ENCODE data around the gene KCTD8. TPM values are rescaled to one million over a fixed set of nuclear protein-coding genes. Genes with fewer than 3 reads are reported as not detected.

The KCTD8 gene
- total RNA-seq, 1 experiment from 2014 or later = not detected

- Histone ChIP-seq H3K4me3 (no peak overlapping the region), H3K27me3 (ENCODE audit: insufficient read depth, low read depth) (no peaks in the 10 kb centered on the region), H3K4me2 (no peak overlapping the region), H4K20me1 (ENCODE audit: insufficient read depth) (no peaks in the 10 kb centered on the region), H3K79me2 (ENCODE audit: low read depth) (no peaks in the 10 kb centered on the region), H3K9me2 (ENCODE audit: insufficient read depth) (no peaks in the 10 kb centered on the region), H3K27ac (no peak overlapping the region), H3K36me3 (ENCODE audit: low read depth) (no peaks in the 10 kb centered on the region), H3K9me3 (ENCODE audit: insufficient read depth, low read depth) (no peaks in the 10 kb centered on the region), H3K4me1 (replicated peaks; ENCODE audit: insufficient read depth) (no peaks in the 10 kb centered on the region), H3F3A (ENCODE audit: insufficient read depth, low read depth) (no peaks in the 10 kb centered on the region), H2AFZ (no peak overlapping the region)
- CTCF ChIA-PET = no interaction called here
- TF ChIP-seq CTCF (conservative IDR thresholded peaks at IDR 0.05) = no peak
- no peak for TF ChIP-seq EZH2 (IDR thresholded peaks at IDR 0.05; ENCODE audit: low read depth)
- no peak for DNase-seq
- BruUV-seq (replicated peaks) = no TSS peak
- POLR2A ChIA-PET (ENCODE audit: unreplicated experiment) = no interaction called here
- intact Hi-C loops (cut with micrococcal nuclease; ENCODE audit: unreplicated experiment) = no loop called here
Observed at GRCh38 chr4:44319129-44319528, 129.5 kb downstream of the KCTD8 start.

GRCh38 chr4:44313702-44314101 lies 134.9 kb downstream of the KCTD8 start:
- intact Hi-C loops (cut with micrococcal nuclease; ENCODE audit: unreplicated experiment) = no loop called here
- no peaks in the 10 kb centered on the region for H3K79me2 ChIP-seq (ENCODE audit: low read depth)
- H3K9me3 ChIP-seq (ENCODE audit: insufficient read depth, low read depth) = no peaks in the 10 kb centered on the region
- H3K4me3 ChIP-seq = no peak overlapping the region
- BruUV-seq (replicated peaks) = no TSS peak
- no peaks in the 10 kb centered on the region for H3K9me2 ChIP-seq (ENCODE audit: insufficient read depth)
- no peaks in the 10 kb centered on the region for H3K36me3 ChIP-seq (ENCODE audit: low read depth)
- H4K20me1 ChIP-seq (ENCODE audit: insufficient read depth) = no peaks in the 10 kb centered on the region
- H2AFZ ChIP-seq = no peak overlapping the region
- no peak for DNase-seq
- no peak overlapping the region for H3K4me2 ChIP-seq
- H3F3A ChIP-seq (ENCODE audit: insufficient read depth, low read depth) = no peaks in the 10 kb centered on the region
- H3K4me1 ChIP-seq (replicated peaks; ENCODE audit: insufficient read depth) = no peaks in the 10 kb centered on the region
- no peak for TF ChIP-seq EZH2 (IDR thresholded peaks at IDR 0.05; ENCODE audit: low read depth)
- H3K27ac ChIP-seq = no peak overlapping the region
- CTCF ChIA-PET = no interaction called here
- POLR2A ChIA-PET (ENCODE audit: unreplicated experiment) = no interaction called here
- H3K27me3 ChIP-seq (ENCODE audit: insufficient read depth, low read depth) = no peaks in the 10 kb centered on the region

GRCh38 chr4:44287505-44287904 lies 161.1 kb downstream of the KCTD8 start:
- Histone ChIP-seq H3K27ac (no peak overlapping the region), H3K4me1 (replicated peaks; ENCODE audit: insufficient read depth) (no peaks in the 10 kb centered on the region), H3K4me3 (no peak overlapping the region), H3K9me2 (ENCODE audit: insufficient read depth) (no peaks in the 10 kb centered on the region; the same call in 1 of the 2 replicates), H3K27me3 (ENCODE audit: insufficient read depth, low read depth) (no peaks in the 10 kb centered on the region), H3F3A (ENCODE audit: insufficient read depth, low read depth) (no peaks in the 10 kb centered on the region), H3K9me3 (ENCODE audit: insufficient read depth, low read depth) (no peaks in the 10 kb centered on the region), H4K20me1 (ENCODE audit: insufficient read depth) (no peaks in the 10 kb centered on the region), H2AFZ (no peak overlapping the region), H3K4me2 (no peak overlapping the region), H3K79me2 (ENCODE audit: low read depth) (no peaks in the 10 kb centered on the region), H3K36me3 (ENCODE audit: low read depth) (no peaks in the 10 kb centered on the region)
- BruUV-seq (replicated peaks) = no TSS peak
- intact Hi-C loops (cut with micrococcal nuclease; ENCODE audit: unreplicated experiment) = no loop called here
- TF ChIP-seq EZH2 (IDR thresholded peaks at IDR 0.05; ENCODE audit: low read depth) (no peak), CTCF (conservative IDR thresholded peaks at IDR 0.05) (no peak)
- POLR2A ChIA-PET (ENCODE audit: unreplicated experiment) = no interaction called here
- DNase-seq = no peak
- CTCF ChIA-PET = no interaction called here

GRCh38 chr4:44279469-44279868 lies 169.1 kb downstream of the KCTD8 start:
- Histone ChIP-seq H3K4me2 (no peak overlapping the region), H3K79me2 (ENCODE audit: low read depth) (no peaks in the 10 kb centered on the region), H3K36me3 (ENCODE audit: low read depth) (no peaks in the 10 kb centered on the region), H3K27me3 (ENCODE audit: insufficient read depth, low read depth) (no peaks in the 10 kb centered on the region), H2AFZ (no peak overlapping the region), H3F3A (ENCODE audit: insufficient read depth, low read depth) (no peaks in the 10 kb centered on the region), H3K4me1 (replicated peaks; ENCODE audit: insufficient read depth) (no peaks in the 10 kb centered on the region), H3K9me2 (ENCODE audit: insufficient read depth) (no peaks in the 10 kb centered on the region), H3K4me3 (no peak overlapping the region), H3K9me3 (ENCODE audit: insufficient read depth, low read depth) (no peaks in the 10 kb centered on the region), H3K27ac (no peak overlapping the region), H4K20me1 (ENCODE audit: insufficient read depth) (no peaks in the 10 kb centered on the region)
- no TSS peak for BruUV-seq (replicated peaks)
- intact Hi-C loops (cut with micrococcal nuclease; ENCODE audit: unreplicated experiment) = no loop called here
- CTCF ChIA-PET = no interaction called here
- DNase-seq = no peak
- no peak for TF ChIP-seq CTCF (conservative IDR thresholded peaks at IDR 0.05)
- no peak for TF ChIP-seq EZH2 (IDR thresholded peaks at IDR 0.05; ENCODE audit: low read depth)
- POLR2A ChIA-PET (ENCODE audit: unreplicated experiment) = no interaction called here
